Renal cortical epithelial cell (primary cell): Measurements from ENCODE around the gene MCMBP. TPM values are rescaled to one million over a fixed set of nuclear protein-coding genes. Genes with fewer than 3 reads are reported as not detected.
"Not testable (repeated sequence)": the region's sequence is repeated elsewhere in the genome, so short reads cannot be mapped to it uniquely, and the experiment has no call there.

Source experiments
- DNase-seq: peaks from one replicate; pipeline ENCODE4 v3.0.0-alpha.2; 2011; ENCODE audit warnings: low read depth
- total RNA-seq: library from RNA; depleted of rRNA; stranded (reverse); fragments of >200 nt; gene quantifications from 2 replicates; pipeline ENCODE4 v1.2.3, GENCODE V29; 2014

Gene MCMBP
- 52.3 and 55.3 TPM in 2 replicates for total RNA-seq

DNA sequence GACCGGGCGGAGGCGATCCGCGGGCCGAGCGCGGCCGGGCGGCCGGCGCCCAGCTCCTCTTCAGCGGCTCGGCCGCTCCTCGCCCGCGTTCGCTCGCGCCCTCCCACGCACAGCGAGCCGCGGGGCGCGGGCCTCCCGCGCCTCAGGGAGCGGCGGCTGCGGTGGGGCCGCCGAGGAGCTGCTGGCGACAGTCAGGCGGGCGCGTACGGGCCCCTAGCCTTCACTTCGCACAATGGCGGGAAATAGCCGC is at the start of gene MCMBP:
MCMBP (minus strand) TSS at position 234 of the 250 bp plus-strand sequence. CDS start 259 bp downstream, outside the sequence.
- no peak for DNase-seq

GRCh38 chr10:119919826-119920225 is 47.2 kb upstream of the MCMBP start:
- DNase-seq: no peak

- DNase-seq: no peak
These were observed 46.6 kb upstream of the MCMBP start for GRCh38 chr10:119919271-119919670.

GRCh38 chr10:119917777-119918176 is 45.1 kb upstream of the MCMBP start:
- DNase-seq: no peak

- no peak for DNase-seq
These were observed 38.0 kb upstream of the MCMBP start for GRCh38 chr10:119910689-119911088.

DNA sequence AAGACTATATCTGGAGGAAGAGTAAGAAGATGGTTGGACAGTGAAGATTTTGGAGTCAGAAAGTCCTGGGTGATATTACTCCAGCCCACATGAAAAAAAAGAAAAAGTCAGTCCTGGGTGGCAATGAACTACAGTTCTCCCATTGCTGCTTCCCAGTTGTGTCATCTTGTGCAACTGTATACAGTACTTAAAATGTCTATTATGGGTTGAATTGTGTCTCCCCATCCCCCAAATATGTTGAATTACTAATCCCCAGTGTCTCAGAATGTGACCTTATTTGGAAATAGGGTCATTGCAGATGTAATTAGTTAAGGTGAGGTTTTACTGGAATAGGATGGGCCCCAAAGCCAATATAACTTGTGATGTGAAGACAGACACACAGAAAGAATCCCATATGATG is 35.5 kb upstream of the MCMBP start:
- peak; percentile 10 for DNase-seq

- DNase-seq: not testable (repeated sequence)
These were observed 35.1 kb upstream of the MCMBP start for GRCh38 chr10:119907695-119908094.

DNA sequence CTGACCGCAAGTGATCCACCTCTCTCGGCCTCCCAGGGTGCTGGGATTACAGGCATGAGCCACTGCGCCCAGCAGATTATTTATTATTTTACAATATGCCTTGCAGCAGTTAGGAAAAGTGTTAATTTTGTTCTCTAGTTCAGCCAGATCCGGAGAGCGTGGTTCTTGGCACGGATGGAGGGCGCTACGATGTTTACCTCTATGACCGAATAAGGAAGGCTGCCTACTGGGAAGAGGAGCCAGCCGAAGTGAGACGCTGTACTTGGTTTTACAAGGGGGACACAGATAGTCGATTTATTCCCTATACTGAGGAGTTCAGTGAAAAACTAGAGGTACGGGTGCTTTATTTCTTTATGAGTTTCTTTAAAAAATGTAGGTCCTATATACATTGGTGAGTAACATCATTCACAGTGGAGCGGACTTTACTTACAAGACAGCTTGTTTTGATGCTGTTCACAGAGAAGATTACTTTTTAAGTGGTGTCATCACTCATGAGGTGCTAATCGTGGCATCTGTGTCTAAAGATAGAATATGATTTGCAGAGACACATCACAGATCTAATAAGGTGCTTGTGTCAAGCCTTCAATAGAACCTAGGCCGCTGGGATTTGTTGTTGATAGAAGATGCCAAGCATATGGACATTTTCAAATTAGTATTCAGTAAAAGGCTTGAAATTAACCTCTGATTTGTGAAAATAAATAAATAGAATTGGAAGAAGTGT is 31.5 kb upstream of the MCMBP start:
- DNase-seq: no peak

DNA sequence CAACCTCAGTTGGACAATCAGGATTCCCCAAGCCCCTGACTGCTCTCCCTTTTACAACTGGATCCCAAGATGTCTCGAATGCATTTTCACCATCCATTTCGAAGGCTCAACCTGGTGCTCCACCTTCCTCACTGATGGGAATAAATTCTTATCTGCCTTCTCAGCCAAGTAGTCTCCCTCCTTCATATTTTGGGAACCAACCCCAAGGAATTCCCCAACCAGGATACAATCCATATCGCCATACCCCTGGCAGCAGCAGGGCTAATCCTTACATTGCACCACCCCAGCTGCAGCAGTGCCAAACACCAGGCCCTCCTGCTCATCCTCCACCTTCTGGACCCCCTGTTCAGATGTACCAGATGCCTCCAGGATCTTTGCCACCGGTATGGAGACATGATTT is 25.9 kb upstream of the MCMBP start:
- DNase-seq: no peak

DNA sequence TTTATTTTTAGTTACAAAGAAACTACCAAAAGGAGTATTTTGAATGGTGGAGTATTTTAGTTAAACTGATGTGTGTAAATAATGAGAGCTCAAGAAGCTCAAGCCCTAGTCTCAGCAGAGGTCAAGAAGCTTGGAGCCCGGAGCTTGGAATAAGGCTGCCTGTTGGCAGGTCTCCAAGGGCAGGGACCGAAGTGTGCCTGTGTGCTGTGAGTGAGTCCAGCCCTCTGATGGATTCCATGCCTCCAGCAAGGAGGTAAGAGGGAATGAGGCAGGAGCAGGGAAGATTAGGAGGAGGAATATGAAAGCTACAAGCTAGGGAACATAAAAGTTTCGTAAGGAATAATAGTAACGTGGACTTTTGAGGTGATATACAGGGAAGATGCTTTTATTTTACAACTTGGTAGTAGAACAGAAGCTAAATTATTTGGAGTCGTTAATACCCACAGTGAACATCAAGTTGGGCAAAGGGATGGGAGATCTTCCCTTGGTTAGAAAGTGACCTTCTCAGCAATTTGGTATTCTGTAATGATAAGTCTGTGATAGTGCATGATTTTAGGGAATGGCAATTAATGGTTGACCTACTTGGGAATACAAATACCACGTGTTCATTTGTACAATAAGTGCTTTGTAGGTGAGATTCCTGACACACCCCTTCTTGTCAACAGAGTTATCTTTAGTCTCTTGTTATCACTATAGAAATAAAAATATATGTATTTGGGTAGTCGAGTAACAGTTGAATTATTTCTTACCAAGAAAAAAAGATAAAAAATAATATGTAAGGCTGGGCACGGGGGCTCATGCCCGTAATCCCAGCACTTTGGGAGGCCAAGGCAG is 24.5 kb upstream of the MCMBP start:
- DNase-seq: peak; percentile 61

GRCh38 chr10:119896061-119896655 is 23.5 kb upstream of the MCMBP start:
- DNase-seq: peak; percentile 86

DNA sequence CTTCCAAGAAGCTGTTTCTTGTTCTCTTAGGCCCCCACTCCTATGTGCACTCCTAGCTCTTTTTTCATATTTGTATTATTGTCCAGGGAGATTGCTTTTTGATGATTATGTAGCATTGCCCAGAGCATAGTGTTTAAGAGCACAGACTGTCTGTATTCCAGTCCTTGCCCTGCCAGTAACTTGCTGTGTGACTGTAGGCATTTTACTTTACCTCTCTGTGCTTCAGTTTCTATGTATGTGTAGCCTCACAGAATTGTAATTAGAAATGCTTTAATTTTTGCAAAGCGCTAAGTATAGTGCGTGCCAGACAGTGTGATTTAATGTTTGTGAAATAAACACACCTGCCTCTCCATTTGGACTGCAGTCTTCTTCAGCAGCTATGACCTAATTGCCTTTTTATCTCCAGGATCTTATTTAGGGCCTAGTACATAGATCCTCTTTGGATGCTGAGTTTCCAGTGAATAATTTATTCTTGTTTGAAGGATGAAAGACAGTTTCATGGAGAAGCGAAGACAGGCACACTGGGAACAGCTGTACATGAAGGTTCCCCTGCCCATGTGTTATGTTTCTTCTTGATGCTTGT is 21.3 kb upstream of the MCMBP start:
- DNase-seq: no peak

DNA sequence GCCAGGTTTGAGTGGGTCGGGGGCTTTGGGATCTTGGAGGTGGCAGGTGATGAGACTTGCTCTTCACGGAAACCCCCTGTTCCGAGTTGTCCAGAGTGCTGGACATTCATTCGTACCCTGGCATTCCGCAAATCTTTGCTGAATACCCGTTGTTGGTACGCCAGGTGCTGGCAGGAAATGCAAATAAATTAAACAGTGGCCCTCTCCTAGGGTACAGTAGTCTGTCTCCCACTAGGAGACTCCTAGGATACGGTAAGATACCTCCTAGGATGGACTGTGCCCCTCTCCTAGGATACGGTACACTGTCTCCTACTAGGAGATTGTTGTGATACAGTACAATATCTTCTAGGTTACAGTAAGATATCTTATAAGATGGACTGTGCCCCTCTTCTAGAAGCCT is 20.4 kb upstream of the MCMBP start:
- peak; percentile 11 for DNase-seq

- DNase-seq: peak; percentile 91
These were observed 19.8 kb upstream of the MCMBP start, which contains the start of gene SEC23IP for GRCh38 chr10:119892188-119893065. TSS of gene SEC23IP (plus strand) at chr10:119892730. CDS start at chr10:119892783, 53 bp downstream.

- not testable (repeated sequence) for DNase-seq
These were observed 19.2 kb upstream of the MCMBP start for GRCh38 chr10:119891849-119892187.

- DNase-seq: not testable (repeated sequence)
These were observed 17.7 kb upstream of the MCMBP start for GRCh38 chr10:119890307-119890706.

DNA sequence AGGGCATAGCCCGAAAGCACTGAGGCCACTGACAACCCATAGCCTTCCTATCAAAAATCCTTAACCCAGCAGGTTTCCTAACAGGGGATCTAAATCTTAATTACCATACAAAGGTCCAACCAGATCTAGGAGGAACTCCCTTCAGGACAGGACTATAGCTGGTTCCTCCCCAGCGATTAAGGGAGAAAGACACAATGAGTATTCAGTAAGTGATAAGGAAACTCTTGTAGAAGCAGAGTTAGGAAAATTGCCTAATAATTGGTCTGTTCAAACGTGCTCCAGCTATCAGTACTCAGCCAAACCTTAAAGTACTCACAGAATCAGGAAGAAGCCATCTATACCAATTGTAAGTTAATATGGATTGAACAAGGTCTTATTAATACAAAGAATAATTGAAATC is 16.6 kb upstream of the MCMBP start:
- not testable (repeated sequence) for DNase-seq

DNA sequence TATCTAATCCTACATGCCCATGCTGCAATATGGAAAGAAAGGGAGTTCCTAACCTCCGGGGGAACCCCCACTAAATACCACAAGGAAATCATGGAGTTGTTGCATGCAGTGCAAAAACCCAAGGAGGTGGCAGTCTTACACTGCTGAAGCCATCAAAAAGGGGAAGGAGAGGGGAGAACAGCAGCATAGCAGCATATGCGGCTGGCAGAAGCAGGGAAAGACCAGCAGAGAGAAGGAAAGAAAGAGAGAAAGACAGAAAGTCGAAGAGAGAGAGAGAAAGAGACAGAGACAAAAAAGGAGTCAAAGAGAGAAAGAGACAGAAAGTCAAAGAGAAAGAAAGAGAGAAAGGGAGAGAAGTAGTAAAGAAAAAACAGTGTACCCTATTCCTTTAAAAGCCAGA is 16.1 kb upstream of the MCMBP start:
- not testable (repeated sequence) for DNase-seq

- not testable (repeated sequence) for DNase-seq
These were observed 13.4 kb upstream of the MCMBP start for GRCh38 chr10:119886070-119886469.

GRCh38 chr10:119883901-119884611 is 11.4 kb upstream of the MCMBP start:
- not testable (repeated sequence) for DNase-seq

- no peak for DNase-seq
These were observed 5.9 kb upstream of the MCMBP start for GRCh38 chr10:119878524-119878923.
